CD4-positive, alpha-beta memory T cell (primary cell): ENCODE results near the gene UBN1. TPM values are rescaled to one million over a fixed set of nuclear protein-coding genes. Genes with fewer than 3 reads are reported as not detected.

Experiments
- CTCF ChIA-PET: fragments of 350-600 bp; sonication (Branson Sonifier 250); formaldehyde crosslinking; loops from one replicate; lab custom pipeline; 2021; ENCODE audit warnings: inconsistent platforms; ENCODE audit not compliant: partially characterized antibody; lab: Charles Lee
- POLR2A ChIA-PET: fragments of 350-600 bp; sonication (Branson Sonifier 250); formaldehyde crosslinking; loops from one replicate; lab custom pipeline; 2021; ENCODE audit not compliant: partially characterized antibody; lab: Charles Lee
- DNase-seq, 5 donors: peaks; one replicate each; pipeline versions ENCODE4 v3.0.0 to v3.0.0-alpha.2; 2020 to 2022; ENCODE audit warnings: mixed read lengths in 1 of 5
- H3K27ac ChIP-seq: one replicate; pipeline ENCODE4 v1.7.0; 2013; ENCODE audit warnings: low read depth, low read length
- H3K27me3 ChIP-seq: 2 replicates; pipeline ENCODE4 v1.7.0; 2013; ENCODE audit warnings: mild to moderate bottlenecking, low read length, moderate library complexity; ENCODE audit not compliant: insufficient read depth
- H3K36me3 ChIP-seq: 2 replicates; pipeline ENCODE4 v1.7.0; 2013; ENCODE audit warnings: mild to moderate bottlenecking, low read length, moderate library complexity; ENCODE audit not compliant: insufficient read depth
- H3K4me1 ChIP-seq: 2 replicates; pipeline ENCODE4 v1.7.0; 2013; ENCODE audit warnings: mild to moderate bottlenecking, low read length, moderate library complexity; ENCODE audit not compliant: insufficient read depth
- H3K4me3 ChIP-seq, 2 donors: one replicate each; pipeline ENCODE4 v1.7.0; 2013; ENCODE audit warnings: low read length in 2 of 2, mild to moderate bottlenecking in 1 of 2
- H3K9me3 ChIP-seq, 2 donors: one replicate each; pipeline ENCODE4 v1.7.0; 2013; ENCODE audit warnings: low read length in 2 of 2, control low read depth in 1 of 2; ENCODE audit not compliant: control insufficient read depth in 1 of 2
- H3K27ac Mint-ChIP-seq, 7 donors: one replicate each; pipeline ENCODE4 v1.8.0; 2020 to 2021; ENCODE audit warnings: mixed read lengths in 7 of 7, mild to moderate bottlenecking in 6 of 7, inconsistent platforms in 3 of 7, moderate library complexity in 3 of 7
- H3K27me3 Mint-ChIP-seq, 2 donors: one replicate each; pipeline ENCODE4 v1.8.0; 2020 to 2021; ENCODE audit warnings: mixed read lengths in 2 of 2
- H3K36me3 Mint-ChIP-seq, 2 donors: one replicate each; pipeline ENCODE4 v1.8.0; 2020 to 2021; ENCODE audit warnings: mixed read lengths in 2 of 2, inconsistent platforms in 1 of 2, mild to moderate bottlenecking in 1 of 2
- H3K4me1 Mint-ChIP-seq, 4 donors: one replicate each; pipeline ENCODE4 v1.8.0; 2020 to 2021; ENCODE audit warnings: mixed read lengths in 4 of 4, mild to moderate bottlenecking in 1 of 4
- H3K4me3 Mint-ChIP-seq, 8 donors: one replicate each; pipeline ENCODE4 v1.8.0; 2020 to 2021; ENCODE audit warnings: mixed read lengths in 8 of 8, mild to moderate bottlenecking in 7 of 8, moderate library complexity in 6 of 8, inconsistent platforms in 3 of 8
- H3K9me3 Mint-ChIP-seq, 8 donors: one replicate each; pipeline ENCODE4 v1.8.0; 2020 to 2021; ENCODE audit warnings: mixed read lengths in 8 of 8, mild to moderate bottlenecking in 5 of 8, inconsistent platforms in 3 of 8, moderate library complexity in 1 of 8
- intact Hi-C: fragments of 100-400 bp; cut with micrococcal nuclease; formaldehyde crosslinking; loops from one replicate; pipeline ENCODE4 v1.15.1; 2023
- polyA plus RNA-seq, 2 donors: library from polyadenylated mRNA; unstranded; fragments of 300-500 nt; fragmentation: Illumina TruSeq; gene quantifications; one replicate each; pipeline ENCODE4 v1.2.3, GENCODE V29; 2021
- total RNA-seq, 2 experiments: library from RNA; stranded (reverse); gene quantifications; one replicate each; pipeline ENCODE4 v1.2.3, GENCODE V29; 2021

Gene UBN1
- total and polyA plus RNA-seq, 4 experiments from 2014 or later = 6.0 to 42.7 (median 29.0) TPM

- Histone ChIP-seq H3K36me3 (peaks cover 19% of the 10 kb centered on the region), H3K27me3 (no peaks in the 10 kb centered on the region), H3K4me1 (peaks cover 63% of the 10 kb centered on the region), H3K4me3 (peak overlapping the region; percentile 74 to 78), H3K27ac (peak overlapping the region; percentile 95), H3K9me3 (no peaks in the 10 kb centered on the region)
- H3K27ac Mint-ChIP-seq = peak overlapping the region; percentile 90 to 95 (median 93)
- intact Hi-C loops = loop anchor here (1.0 to 5.0 kb wide), 8 partner anchors 45 to 244 kb away; partner anchors contain the start of genes ANKS3, DNAAF8, MGRN1 and NUDT16L1
- CTCF ChIA-PET = no interaction called here
- peak in 3 of 5 donors; percentile 15 to 70 (median 27) for DNase-seq
- peak overlapping the region; percentile 89 to 93 (median 92) for H3K4me3 Mint-ChIP-seq
- POLR2A ChIA-PET = interaction anchor here (1.4 to 2.5 kb wide), 6 partner anchors 46 to 250 kb away, joined by 5 to 21 read pairs (median 8); partner anchors contain the start of genes ANKS3, DNAAF8 and ROGDI
- H3K36me3 Mint-ChIP-seq = peaks cover 12 to 51% of the 10 kb centered on the region in 2 donors
- H3K27me3 Mint-ChIP-seq = no peaks in the 10 kb centered on the region
- H3K4me1 Mint-ChIP-seq = peaks cover 44 to 68% (median 56%) of the 10 kb centered on the region in 4 donors
- H3K9me3 Mint-ChIP-seq = no peaks in the 10 kb centered on the region
Measured at GRCh38 chr16:4847774-4848587, 700 bp downstream of the UBN1 start.

- peaks cover 41 to 58% (median 48%) of the 10 kb centered on the region in 4 donors for H3K4me1 Mint-ChIP-seq
- H3K36me3 Mint-ChIP-seq = peaks cover 4 to 45% of the 10 kb centered on the region in 2 donors
- no peaks in the 10 kb centered on the region for H3K27me3 ChIP-seq
- intact Hi-C loops = no loop called here
- no peaks in the 10 kb centered on the region for H3K9me3 ChIP-seq
- H3K36me3 ChIP-seq = peaks cover 11% of the 10 kb centered on the region
- peaks cover 57% of the 10 kb centered on the region for H3K4me1 ChIP-seq
- no peak overlapping the region for H3K4me3 ChIP-seq
- no peaks in the 10 kb centered on the region for H3K9me3 Mint-ChIP-seq
- no peak for DNase-seq
- peak overlapping the region in 3 of 7 donors; percentile 10 to 47 (median 38) for H3K27ac Mint-ChIP-seq
- H3K27me3 Mint-ChIP-seq = no peaks in the 10 kb centered on the region
- no peak overlapping the region for H3K27ac ChIP-seq
- peak overlapping the region in 4 of 8 donors; percentile 2 to 57 (median 48) for H3K4me3 Mint-ChIP-seq
- ChIA-PET CTCF (no interaction called here), POLR2A (no interaction called here)
Measured at GRCh38 chr16:4850211-4850610, 2.9 kb downstream of the UBN1 start.

GRCh38 chr16:4852221-4852872 is 5.1 kb downstream of the UBN1 start:
- Histone ChIP-seq H3K27ac (no peak overlapping the region), H3K27me3 (no peaks in the 10 kb centered on the region), H3K9me3 (no peaks in the 10 kb centered on the region), H3K4me1 (peaks cover 44% of the 10 kb centered on the region), H3K36me3 (peaks cover 27% of the 10 kb centered on the region), H3K4me3 (no peak overlapping the region)
- ChIA-PET CTCF (interaction anchor here (0.6 kb wide), 1 partner anchor 484 kb away, joined by 3 read pairs; no protein-coding TSS in a partner anchor), POLR2A (no interaction called here)
- Mint-ChIP-seq H3K27ac (peak overlapping the region in 4 of 7 donors; percentile 16 to 53 (median 32)), H3K4me1 (peaks cover 33 to 45% (median 37%) of the 10 kb centered on the region in 4 donors), H3K36me3 (peaks cover 4 to 40% of the 10 kb centered on the region in 2 donors), H3K9me3 (no peaks in the 10 kb centered on the region), H3K4me3 (no peak overlapping the region), H3K27me3 (no peaks in the 10 kb centered on the region)
- intact Hi-C loops = no loop called here
- no peak for DNase-seq

- H3K27me3 ChIP-seq = no peaks in the 10 kb centered on the region
- DNase-seq = no peak
- intact Hi-C loops = no loop called here
- peaks cover 53% of the 10 kb centered on the region for H3K36me3 ChIP-seq
- ChIA-PET CTCF (no interaction called here), POLR2A (no interaction called here)
- no peak overlapping the region for H3K27ac ChIP-seq
- H3K9me3 ChIP-seq = no peaks in the 10 kb centered on the region
- H3K4me1 Mint-ChIP-seq = peaks cover 17 to 21% (median 19%) of the 10 kb centered on the region in 4 donors
- peaks cover 31 to 62% of the 10 kb centered on the region in 2 donors for H3K36me3 Mint-ChIP-seq
- no peak overlapping the region for H3K4me3 ChIP-seq
- no peaks in the 10 kb centered on the region for H3K27me3 Mint-ChIP-seq
- H3K4me1 ChIP-seq = peaks cover 23% of the 10 kb centered on the region
- no peak overlapping the region for H3K27ac Mint-ChIP-seq
- no peaks in the 10 kb centered on the region for H3K9me3 Mint-ChIP-seq
- H3K4me3 Mint-ChIP-seq = no peak overlapping the region
Measured at GRCh38 chr16:4855371-4855770, 8.1 kb downstream of the UBN1 start.

- no peak overlapping the region for H3K27ac Mint-ChIP-seq
- intact Hi-C loops = no loop called here
- no peak for DNase-seq
- no peak overlapping the region for H3K4me3 Mint-ChIP-seq
- Histone ChIP-seq H3K27ac (no peak overlapping the region), H3K4me1 (peaks cover 18% of the 10 kb centered on the region), H3K27me3 (no peaks in the 10 kb centered on the region), H3K36me3 (peaks cover 57% of the 10 kb centered on the region), H3K4me3 (no peak overlapping the region), H3K9me3 (no peaks in the 10 kb centered on the region)
- peaks cover 13 to 17% (median 15%) of the 10 kb centered on the region in 4 donors for H3K4me1 Mint-ChIP-seq
- H3K36me3 Mint-ChIP-seq = peaks cover 34 to 65% of the 10 kb centered on the region in 2 donors
- ChIA-PET POLR2A (interaction anchor here (0.5 kb wide), 1 partner anchor 113 kb away, joined by 4 read pairs; no protein-coding TSS in a partner anchor), CTCF (no interaction called here)
- no peaks in the 10 kb centered on the region for H3K27me3 Mint-ChIP-seq
- no peaks in the 10 kb centered on the region for H3K9me3 Mint-ChIP-seq
Measured at GRCh38 chr16:4855804-4856203, 8.5 kb downstream of the UBN1 start.

GRCh38 chr16:4859190-4859899 is 12.1 kb downstream of the UBN1 start:
- DNase-seq = no peak
- Histone ChIP-seq H3K36me3 (peaks cover 58% of the 10 kb centered on the region), H3K4me3 (no peak overlapping the region), H3K4me1 (no peaks in the 10 kb centered on the region), H3K9me3 (no peaks in the 10 kb centered on the region), H3K27me3 (no peaks in the 10 kb centered on the region), H3K27ac (no peak overlapping the region)
- intact Hi-C loops = no loop called here
- Mint-ChIP-seq H3K4me3 (no peak overlapping the region), H3K27me3 (no peaks in the 10 kb centered on the region), H3K4me1 (peaks cover 5 to 27% (median 11%) of the 10 kb centered on the region in 4 donors), H3K36me3 (peaks cover 40 to 82% of the 10 kb centered on the region in 2 donors), H3K27ac (peak overlapping the region in 1 of 7 donors; percentile 26), H3K9me3 (no peaks in the 10 kb centered on the region)
- ChIA-PET CTCF (no interaction called here), POLR2A (no interaction called here)
